WTC11 (cell line): Measurements from ENCODE around the gene WNT8A. TPM values are rescaled to one million over a fixed set of nuclear protein-coding genes. Genes with fewer than 3 reads are reported as not detected.

Experiments used
- ATAC-seq: fragments of 200-7000 bp; cut with Tn5 transposase; 2 replicates; pipeline ENCODE4 v1.10.0; 2021; ENCODE audit warnings: mild to moderate bottlenecking, moderate library complexity
- CTCF ChIA-PET: fragments of 300-600 bp; sonication (Branson Sonifier 250); formaldehyde crosslinking; loops from one replicate; lab custom pipeline; 2021; ENCODE audit warnings: antibody characterized with exemption; lab: Charles Lee
- POLR2A ChIA-PET: fragments of 350-600 bp; sonication (Branson Sonifier 250); formaldehyde crosslinking; loops from one replicate; lab custom pipeline; 2021; ENCODE audit warnings: antibody characterized with exemption; lab: Charles Lee
- DNase-seq: peaks from one replicate; pipeline ENCODE4 v3.0.0; 2021; ENCODE audit warnings: low spot score
- H3K27ac Mint-ChIP-seq: 2 replicates; pipeline ENCODE4 v1.8.0; 2021; ENCODE audit warnings: mixed read lengths
- H3K27me3 Mint-ChIP-seq: 2 replicates; pipeline ENCODE4 v1.8.0; 2021; ENCODE audit warnings: low read depth, mild to moderate bottlenecking, moderate library complexity, mixed read lengths
- H3K36me3 Mint-ChIP-seq: 2 replicates; pipeline ENCODE4 v1.8.0; 2021; ENCODE audit warnings: mixed read lengths
- H3K4me1 Mint-ChIP-seq: 2 replicates; pipeline ENCODE4 v1.8.0; 2022; ENCODE audit warnings: mixed read lengths
- H3K4me3 Mint-ChIP-seq: 2 replicates; pipeline ENCODE4 v1.8.0; 2021; ENCODE audit warnings: mild to moderate bottlenecking, moderate library complexity, mixed read lengths
- H3K9me3 Mint-ChIP-seq: 2 replicates; pipeline ENCODE4 v1.8.0; 2021; ENCODE audit warnings: mixed read lengths
- ATF1 ChIP-seq: sonication (generic); formaldehyde crosslinking; IDR thresholded peaks from 2 replicates; pipeline ENCODE4 v1.8.1; 2023; ENCODE audit warnings: mild to moderate bottlenecking, moderate library complexity, missing genetic modification reagents
- EMX1 ChIP-seq: fragments of 250-450 bp; sonication (Bioruptor Pico); IDR thresholded peaks from 2 replicates; pipeline ENCODE4 v1.8.0; 2021; ENCODE audit warnings: mild to moderate bottlenecking
- ESRRA ChIP-seq: sonication (generic); formaldehyde crosslinking; IDR thresholded peaks from 2 replicates; pipeline ENCODE4 v1.8.1; 2022; ENCODE audit warnings: mild to moderate bottlenecking, missing genetic modification reagents, borderline replicate concordance
- FOXP1 ChIP-seq: sonication (generic); formaldehyde crosslinking; IDR thresholded peaks from 2 replicates; pipeline ENCODE4 v1.8.0; 2022; ENCODE audit warnings: missing genetic modification reagents, mild to moderate bottlenecking, moderate library complexity, borderline replicate concordance
- HMGA2 ChIP-seq: fragments of 250-450 bp; sonication (Bioruptor Pico); IDR thresholded peaks from 2 replicates; pipeline ENCODE4 v1.4.0; 2021; ENCODE audit warnings: mild to moderate bottlenecking, moderate library complexity
- JUN ChIP-seq: sonication (generic); formaldehyde crosslinking; IDR thresholded peaks from 2 replicates; pipeline ENCODE4 v1.8.0; 2023; ENCODE audit warnings: mild to moderate bottlenecking, missing genetic modification reagents
- MAX ChIP-seq: sonication (generic); formaldehyde crosslinking; IDR thresholded peaks from 2 replicates; pipeline ENCODE4 v1.8.0; 2022; ENCODE audit warnings: mild to moderate bottlenecking, missing genetic modification reagents
- MLX ChIP-seq: sonication (generic); formaldehyde crosslinking; IDR thresholded peaks from 2 replicates; pipeline ENCODE4 v1.8.1; 2023; ENCODE audit warnings: mild to moderate bottlenecking, missing genetic modification reagents, moderate library complexity
- NFATC4 ChIP-seq: fragments of 250-450 bp; sonication (Bioruptor Pico); IDR thresholded peaks from 2 replicates; pipeline ENCODE4 v1.9.0; 2021; ENCODE audit warnings: mild to moderate bottlenecking
- RELA ChIP-seq: sonication (generic); formaldehyde crosslinking; IDR thresholded peaks from 2 replicates; pipeline ENCODE4 v1.8.1; 2022; ENCODE audit warnings: missing genetic modification reagents, mild to moderate bottlenecking, borderline replicate concordance
- SMAD4 ChIP-seq: sonication (generic); formaldehyde crosslinking; IDR thresholded peaks from 2 replicates; pipeline ENCODE4 v1.8.0; 2022; ENCODE audit warnings: mild to moderate bottlenecking, missing genetic modification reagents
- ZBTB43 ChIP-seq: sonication (generic); formaldehyde crosslinking; IDR thresholded peaks from 2 replicates; pipeline ENCODE4 v1.8.1; 2023; ENCODE audit warnings: mild to moderate bottlenecking, missing genetic modification reagents
- ZNF232 ChIP-seq: sonication (generic); formaldehyde crosslinking; IDR thresholded peaks from 2 replicates; pipeline ENCODE4 v1.8.0; 2022; ENCODE audit warnings: mild to moderate bottlenecking, missing genetic modification reagents
- total RNA-seq: library from RNA; stranded (reverse); gene quantifications from 3 replicates; pipeline ENCODE4 v1.2.3, GENCODE V29; 2021
- TF ChIP-seq, protein P1 (sequence below): fragments of 250-450 bp; sonication (Bioruptor Pico); IDR thresholded peaks from 2 replicates; pipeline ENCODE4 v1.8.0; 2021; ENCODE audit warnings: mild to moderate bottlenecking
- TF ChIP-seq, protein P2 (sequence below): sonication (generic); formaldehyde crosslinking; IDR thresholded peaks from 2 replicates; pipeline ENCODE4 v1.8.1; 2023; ENCODE audit warnings: mild to moderate bottlenecking, moderate library complexity, missing genetic modification reagents
- TF ChIP-seq, protein P3 (sequence below): sonication (generic); formaldehyde crosslinking; IDR thresholded peaks from 2 replicates; pipeline ENCODE4 v1.8.0; 2022; ENCODE audit warnings: mild to moderate bottlenecking, missing genetic modification reagents
- TF ChIP-seq, protein P4 (sequence below): sonication (generic); formaldehyde crosslinking; IDR thresholded peaks from 2 replicates; pipeline ENCODE4 v1.8.1; 2023; ENCODE audit warnings: mild to moderate bottlenecking, missing genetic modification reagents, moderate library complexity

The WNT8A gene
- total RNA-seq, 1 experiment from 2014 or later: not detected

DNA sequence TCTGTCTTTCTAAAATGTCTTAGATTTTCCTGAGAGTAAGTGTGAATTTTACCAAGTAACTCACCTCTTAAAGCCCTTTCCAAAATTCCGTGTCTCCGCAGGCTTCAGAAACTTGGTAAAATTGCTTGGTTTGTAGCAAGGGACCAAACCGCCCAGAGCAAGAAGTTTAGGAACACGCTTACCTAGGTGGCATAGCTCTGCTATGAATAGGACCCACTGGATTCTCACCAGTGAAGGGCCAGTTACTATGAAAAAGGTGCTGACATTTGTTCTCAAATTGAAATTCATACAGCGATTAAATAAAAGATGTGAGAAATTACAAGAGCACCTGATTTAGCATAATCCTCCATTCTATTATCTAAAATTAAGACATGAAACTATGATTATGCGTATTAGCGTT, 48.7 kb downstream of the WNT8A start:
- peak; percentile 31; the same call in 1 of the 2 replicates for ATAC-seq
- POLR2A ChIA-PET: no interaction called here
- no peak for TF ChIP-seq MLX (CRISPR knock-in tag)
- TF ChIP-seq, protein P1, sequence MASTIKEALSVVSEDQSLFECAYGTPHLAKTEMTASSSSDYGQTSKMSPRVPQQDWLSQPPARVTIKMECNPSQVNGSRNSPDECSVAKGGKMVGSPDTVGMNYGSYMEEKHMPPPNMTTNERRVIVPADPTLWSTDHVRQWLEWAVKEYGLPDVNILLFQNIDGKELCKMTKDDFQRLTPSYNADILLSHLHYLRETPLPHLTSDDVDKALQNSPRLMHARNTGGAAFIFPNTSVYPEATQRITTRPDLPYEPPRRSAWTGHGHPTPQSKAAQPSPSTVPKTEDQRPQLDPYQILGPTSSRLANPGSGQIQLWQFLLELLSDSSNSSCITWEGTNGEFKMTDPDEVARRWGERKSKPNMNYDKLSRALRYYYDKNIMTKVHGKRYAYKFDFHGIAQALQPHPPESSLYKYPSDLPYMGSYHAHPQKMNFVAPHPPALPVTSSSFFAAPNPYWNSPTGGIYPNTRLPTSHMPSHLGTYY: no peak
- no peak for TF ChIP-seq ATF1 (CRISPR knock-in tag)
- no peak for TF ChIP-seq ZBTB43 (CRISPR knock-in tag)
- TF ChIP-seq ESRRA: no peak
- TF ChIP-seq, protein P2, sequence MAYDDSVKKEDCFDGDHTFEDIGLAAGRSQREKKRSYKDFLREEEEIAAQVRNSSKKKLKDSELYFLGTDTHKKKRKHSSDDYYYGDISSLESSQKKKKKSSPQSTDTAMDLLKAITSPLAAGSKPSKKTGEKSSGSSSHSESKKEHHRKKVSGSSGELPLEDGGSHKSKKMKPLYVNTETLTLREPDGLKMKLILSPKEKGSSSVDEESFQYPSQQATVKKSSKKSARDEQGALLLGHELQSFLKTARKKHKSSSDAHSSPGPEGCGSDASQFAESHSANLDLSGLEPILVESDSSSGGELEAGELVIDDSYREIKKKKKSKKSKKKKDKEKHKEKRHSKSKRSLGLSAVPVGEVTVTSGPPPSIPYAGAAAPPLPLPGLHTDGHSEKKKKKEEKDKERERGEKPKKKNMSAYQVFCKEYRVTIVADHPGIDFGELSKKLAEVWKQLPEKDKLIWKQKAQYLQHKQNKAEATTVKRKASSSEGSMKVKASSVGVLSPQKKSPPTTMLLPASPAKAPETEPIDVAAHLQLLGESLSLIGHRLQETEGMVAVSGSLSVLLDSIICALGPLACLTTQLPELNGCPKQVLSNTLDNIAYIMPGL (CRISPR knock-in tag): no peak
- no peak for TF ChIP-seq FOXP1 (CRISPR knock-in tag)
- no peak for TF ChIP-seq SMAD4 (CRISPR knock-in tag)
- TF ChIP-seq ZNF232 (CRISPR knock-in tag): no peak
- no peak for TF ChIP-seq HMGA2 (CRISPR knock-in tag)
- TF ChIP-seq, protein P3, sequence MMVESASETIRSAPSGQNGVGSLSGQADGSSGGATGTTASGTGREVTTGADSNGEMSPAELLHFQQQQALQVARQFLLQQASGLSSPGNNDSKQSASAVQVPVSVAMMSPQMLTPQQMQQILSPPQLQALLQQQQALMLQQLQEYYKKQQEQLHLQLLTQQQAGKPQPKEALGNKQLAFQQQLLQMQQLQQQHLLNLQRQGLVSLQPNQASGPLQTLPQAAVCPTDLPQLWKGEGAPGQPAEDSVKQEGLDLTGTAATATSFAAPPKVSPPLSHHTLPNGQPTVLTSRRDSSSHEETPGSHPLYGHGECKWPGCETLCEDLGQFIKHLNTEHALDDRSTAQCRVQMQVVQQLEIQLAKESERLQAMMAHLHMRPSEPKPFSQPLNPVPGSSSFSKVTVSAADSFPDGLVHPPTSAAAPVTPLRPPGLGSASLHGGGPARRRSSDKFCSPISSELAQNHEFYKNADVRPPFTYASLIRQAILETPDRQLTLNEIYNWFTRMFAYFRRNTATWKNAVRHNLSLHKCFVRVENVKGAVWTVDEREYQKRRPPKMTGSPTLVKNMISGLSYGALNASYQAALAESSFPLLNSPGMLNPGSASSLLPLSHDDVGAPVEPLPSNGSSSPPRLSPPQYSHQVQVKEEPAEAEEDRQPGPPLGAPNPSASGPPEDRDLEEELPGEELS (CRISPR knock-in tag): no peak
- TF ChIP-seq NFATC4 (CRISPR knock-in tag): no peak
- TF ChIP-seq, protein P4, sequence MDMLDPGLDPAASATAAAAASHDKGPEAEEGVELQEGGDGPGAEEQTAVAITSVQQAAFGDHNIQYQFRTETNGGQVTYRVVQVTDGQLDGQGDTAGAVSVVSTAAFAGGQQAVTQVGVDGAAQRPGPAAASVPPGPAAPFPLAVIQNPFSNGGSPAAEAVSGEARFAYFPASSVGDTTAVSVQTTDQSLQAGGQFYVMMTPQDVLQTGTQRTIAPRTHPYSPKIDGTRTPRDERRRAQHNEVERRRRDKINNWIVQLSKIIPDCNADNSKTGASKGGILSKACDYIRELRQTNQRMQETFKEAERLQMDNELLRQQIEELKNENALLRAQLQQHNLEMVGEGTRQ: no peak
- no peak for TF ChIP-seq RELA (CRISPR knock-in tag)
- no peak for TF ChIP-seq EMX1
- no peak for TF ChIP-seq JUN (CRISPR knock-in tag)
- no peak for TF ChIP-seq MAX (CRISPR knock-in tag)
- 0 out of 2 replicates have a peak, but pooled peaks cover 2% of the 10 kb centered on the region for H3K4me1 Mint-ChIP-seq
- CTCF ChIA-PET: interaction anchor here (0.6 to 4.3 kb wide), 25 partner anchors 16 to 472 kb away, joined by 3 to 85 read pairs (median 8); partner anchors contain the start of genes FAM13B, KDM3B, PKD2L2 and WNT8A
- no peaks in the 10 kb centered on the region for H3K36me3 Mint-ChIP-seq
- H3K9me3 Mint-ChIP-seq: no peaks in the 10 kb centered on the region
- H3K4me3 Mint-ChIP-seq: peak overlapping the region; percentile 67
- no peak overlapping the region for H3K27ac Mint-ChIP-seq
- DNase-seq: no peak
- no peaks in the 10 kb centered on the region for H3K27me3 Mint-ChIP-seq
